Left kidney (tissue), 8 donors: ENCODE results near the gene SLC7A5. TPM values are rescaled to one million over a fixed set of nuclear protein-coding genes. Genes with fewer than 3 reads are reported as not detected.
"Not testable (repeated sequence)": the region's sequence is repeated elsewhere in the genome, so short reads cannot be mapped to it uniquely, and the experiment has no call there.

ENCODE experiments used
- DNase-seq: peaks from one replicate; pipeline ENCODE4 v3.0.0-alpha.2; 2013
- long read RNA-seq, 8 donors: transcript quantifications; one replicate each; lab custom pipeline, GENCODE V29; 2026
- polyA plus RNA-seq: library from polyadenylated mRNA; unstranded; fragments of 120-200 nt; gene quantifications from one replicate; pipeline ENCODE4 v1.2.1, GENCODE V29; 2013; ENCODE audit not compliant: insufficient read length

Gene SLC7A5
- 3.8 TPM for polyA plus RNA-seq
- long read RNA-seq, donor 1, full-length matches to known transcripts, result 2 of 2 reads
- long read RNA-seq, donor 1, partial matches to known transcripts, result 0 of 2 reads
- long read RNA-seq, donor 1, other reads (novel, unspliced or antisense), result 0 of 2 reads
- long read RNA-seq, donor 2, result 0 reads
- long read RNA-seq, donor 3, result 0 reads
- long read RNA-seq, donor 4, result 0 reads
- long read RNA-seq, donor 5, full-length matches to known transcripts, result 1 of 1 reads
- long read RNA-seq, donor 5, partial matches to known transcripts, result 0 of 1 reads
- long read RNA-seq, donor 5, other reads (novel, unspliced or antisense), result 0 of 1 reads
- long read RNA-seq, donor 6, result 0 reads
- long read RNA-seq, donor 7, full-length matches to known transcripts, result 1 of 1 reads
- long read RNA-seq, donor 7, partial matches to known transcripts, result 0 of 1 reads
- long read RNA-seq, donor 7, other reads (novel, unspliced or antisense), result 0 of 1 reads
- long read RNA-seq, donor 8, result 0 reads

DNA sequence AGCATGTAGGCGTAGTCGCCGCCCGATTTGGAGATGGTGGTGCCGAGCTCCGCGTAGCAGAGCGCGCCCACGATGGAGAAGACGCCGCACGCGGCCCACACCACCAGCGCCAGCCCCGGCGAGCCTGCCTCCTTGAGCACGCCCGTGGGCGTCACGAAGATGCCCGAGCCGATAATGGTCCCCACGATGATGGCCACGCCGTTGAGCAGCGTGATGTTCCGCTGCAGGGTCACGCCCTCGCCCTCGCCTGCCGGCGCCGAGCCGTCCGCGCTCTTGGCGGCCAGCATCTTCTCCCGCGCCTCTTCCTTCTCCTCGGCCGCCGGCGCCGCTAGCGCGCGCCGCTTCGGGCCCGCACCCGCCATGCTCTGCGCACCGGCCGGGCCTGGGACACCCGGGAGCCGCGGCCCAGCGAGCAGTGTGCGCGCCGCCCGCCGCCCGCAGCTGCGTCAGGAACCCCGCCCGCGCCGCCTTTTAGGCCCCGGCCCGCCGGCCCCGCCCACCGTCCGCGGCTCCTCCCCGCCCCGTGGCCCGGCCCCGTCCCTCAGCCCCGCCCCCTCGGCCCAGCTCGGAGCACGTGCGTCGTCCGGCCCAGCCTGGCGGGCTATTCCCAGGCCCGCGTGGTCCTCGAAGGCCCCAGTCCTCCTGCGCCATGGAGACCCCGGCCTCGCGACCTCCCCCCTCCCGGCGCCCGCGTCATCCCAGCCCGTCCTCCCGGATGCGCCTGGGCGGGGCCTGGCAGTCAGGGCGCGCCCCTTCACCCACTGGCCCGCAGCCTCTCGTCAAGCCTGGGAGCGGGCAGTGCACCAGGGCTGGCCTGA lies at the start of gene SLC7A5:
TSS of gene SLC7A5 (minus strand) at position 447 of the 818 bp plus-strand sequence. CDS start at position 362, 85 bp downstream.
- peak; percentile 52 for DNase-seq

DNA sequence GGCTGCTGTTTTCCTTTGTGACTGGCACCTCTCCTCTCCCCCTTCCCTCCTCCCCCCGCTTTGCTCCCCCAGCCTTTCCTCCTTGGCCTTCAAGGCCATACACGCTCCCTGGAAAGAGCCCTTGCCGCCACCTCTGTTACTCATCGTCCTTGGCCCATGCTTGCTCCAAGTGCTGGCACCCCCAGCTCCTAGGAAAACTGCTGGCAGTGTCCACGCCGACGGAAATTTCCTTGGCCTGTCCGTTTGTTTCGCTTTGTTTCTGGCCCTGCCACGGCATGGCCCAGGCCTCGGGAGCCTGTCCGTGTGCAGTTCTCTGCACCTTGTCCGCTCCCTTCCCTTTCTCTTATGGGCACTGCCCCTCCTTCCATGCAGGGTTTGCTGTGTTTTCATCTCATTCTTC lies 49.0 kb upstream of the SLC7A5 start:
- no peak for DNase-seq

DNA sequence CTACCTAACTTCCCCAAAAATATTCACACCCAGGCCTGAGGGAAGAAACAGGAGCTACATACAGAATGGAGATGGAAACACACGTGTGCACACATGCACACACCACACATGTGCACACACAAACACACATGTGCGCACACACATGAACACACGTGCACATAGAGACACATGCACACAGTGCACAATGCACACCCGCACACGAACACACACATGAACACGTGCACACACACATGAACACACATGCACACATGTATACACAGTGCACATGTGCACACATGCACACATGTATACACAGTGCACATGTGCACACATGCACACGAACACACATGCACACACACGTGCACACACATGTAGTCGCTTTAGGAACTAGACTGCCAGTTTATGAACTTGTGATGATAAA lies 48.2 kb upstream of the SLC7A5 start:
- DNase-seq, result no peak

DNA sequence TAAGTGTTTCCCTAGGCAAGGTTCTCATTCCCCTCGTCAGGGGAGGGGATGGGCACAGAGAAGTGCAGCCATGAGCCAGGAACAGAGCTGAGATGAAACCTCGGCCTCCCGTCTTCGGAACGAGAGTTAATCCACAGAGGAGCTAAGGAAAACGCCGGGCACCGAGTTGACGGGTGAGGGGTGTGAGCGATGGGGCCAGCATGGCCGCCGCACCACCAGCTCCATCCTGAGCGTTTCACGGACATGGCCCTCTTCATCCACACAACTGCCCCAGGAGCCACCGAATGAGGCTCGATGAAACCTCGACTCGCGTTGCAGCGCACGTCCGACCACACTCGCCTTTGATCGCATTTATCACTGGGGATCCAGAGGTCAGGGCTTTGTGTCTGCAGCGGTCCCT lies 45.5 kb upstream of the SLC7A5 start:
- no peak for DNase-seq

DNA sequence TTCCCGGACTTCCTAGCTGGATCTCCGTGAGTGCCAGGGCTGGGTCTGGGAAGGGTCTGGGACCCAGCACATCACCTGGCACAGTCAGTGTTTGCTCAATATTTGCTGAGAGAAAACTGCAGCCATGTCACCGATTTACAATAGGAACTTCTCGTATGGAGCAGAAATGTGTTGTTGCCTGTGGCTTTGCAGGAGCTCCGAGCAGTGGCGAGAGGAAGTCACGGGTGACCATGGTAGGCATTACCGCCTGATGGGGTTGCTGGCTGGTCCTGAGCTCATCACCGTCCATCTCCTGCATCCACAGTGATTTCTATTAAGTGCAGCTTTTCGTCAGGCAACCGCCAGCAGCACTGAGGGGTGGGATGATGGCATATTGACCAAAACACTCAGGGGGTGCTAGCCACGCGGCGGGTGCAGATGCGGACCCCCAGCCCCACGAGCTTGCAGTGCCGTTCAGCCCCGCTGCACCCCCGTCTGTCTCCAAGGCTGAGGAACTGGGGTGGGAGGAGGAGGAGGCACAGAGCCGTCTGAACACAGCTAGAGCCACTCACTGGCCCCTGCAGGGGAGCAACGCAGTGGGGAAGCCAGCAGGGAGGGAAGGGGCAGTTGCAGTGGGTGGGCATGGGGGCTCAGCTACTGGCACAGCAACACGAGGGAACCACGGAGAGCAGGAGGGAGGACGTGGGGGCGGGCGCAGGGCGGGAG lies 44.9 kb upstream of the SLC7A5 start:
- not testable (repeated sequence) for DNase-seq

DNA sequence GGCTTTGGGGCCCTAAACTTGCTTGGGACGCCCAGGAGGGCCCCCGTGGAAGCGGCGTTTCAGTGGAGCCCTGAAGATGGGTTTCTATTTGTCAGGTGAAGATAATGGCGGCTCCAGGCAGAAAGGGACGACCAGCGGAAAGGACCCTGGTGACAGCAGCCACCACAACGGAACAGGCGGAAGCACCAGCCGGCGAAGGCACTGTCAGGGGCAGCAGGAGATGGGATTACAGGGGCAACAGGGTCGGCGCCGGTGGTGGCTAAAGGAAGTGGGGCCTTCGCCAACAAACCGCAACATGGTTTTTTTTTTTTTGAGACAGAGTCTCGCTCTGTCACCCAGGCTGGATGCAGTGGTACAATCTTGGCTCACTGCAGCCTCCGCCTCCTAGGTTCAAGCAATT lies 43.4 kb upstream of the SLC7A5 start:
- DNase-seq, result not testable (repeated sequence)

DNA sequence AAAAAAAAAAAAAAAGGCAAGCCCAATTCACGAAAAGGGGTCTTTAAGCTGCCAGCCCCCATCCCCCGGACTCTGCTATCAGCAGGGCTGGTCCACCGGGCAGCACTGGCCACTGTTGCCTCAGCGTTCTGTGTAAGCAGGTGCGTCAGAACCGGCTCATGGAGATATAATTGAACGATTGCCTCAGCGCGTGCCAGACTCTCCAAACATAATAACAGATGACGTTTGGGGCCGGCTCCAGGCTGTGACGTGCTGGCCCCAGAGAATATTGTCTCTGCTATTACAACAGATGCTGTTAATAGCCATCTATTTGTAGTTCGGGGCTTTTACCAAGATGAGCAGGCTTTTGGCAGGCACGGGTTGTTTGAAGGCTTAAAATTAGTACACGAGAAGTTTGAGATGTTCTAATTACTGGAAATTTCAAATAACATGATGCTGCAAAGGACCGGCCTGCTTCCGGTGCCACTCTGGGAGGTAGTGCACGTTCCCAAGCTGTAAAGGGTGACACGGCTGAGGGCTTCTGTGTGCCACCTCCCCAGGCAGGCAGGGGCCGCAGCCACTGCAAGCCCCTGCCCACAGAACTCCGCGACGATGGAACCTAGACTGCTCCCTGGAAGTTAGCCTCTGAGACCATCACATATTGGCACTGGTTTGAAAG lies 41.9 kb upstream of the SLC7A5 start:
- DNase-seq, result not testable (repeated sequence)

DNA sequence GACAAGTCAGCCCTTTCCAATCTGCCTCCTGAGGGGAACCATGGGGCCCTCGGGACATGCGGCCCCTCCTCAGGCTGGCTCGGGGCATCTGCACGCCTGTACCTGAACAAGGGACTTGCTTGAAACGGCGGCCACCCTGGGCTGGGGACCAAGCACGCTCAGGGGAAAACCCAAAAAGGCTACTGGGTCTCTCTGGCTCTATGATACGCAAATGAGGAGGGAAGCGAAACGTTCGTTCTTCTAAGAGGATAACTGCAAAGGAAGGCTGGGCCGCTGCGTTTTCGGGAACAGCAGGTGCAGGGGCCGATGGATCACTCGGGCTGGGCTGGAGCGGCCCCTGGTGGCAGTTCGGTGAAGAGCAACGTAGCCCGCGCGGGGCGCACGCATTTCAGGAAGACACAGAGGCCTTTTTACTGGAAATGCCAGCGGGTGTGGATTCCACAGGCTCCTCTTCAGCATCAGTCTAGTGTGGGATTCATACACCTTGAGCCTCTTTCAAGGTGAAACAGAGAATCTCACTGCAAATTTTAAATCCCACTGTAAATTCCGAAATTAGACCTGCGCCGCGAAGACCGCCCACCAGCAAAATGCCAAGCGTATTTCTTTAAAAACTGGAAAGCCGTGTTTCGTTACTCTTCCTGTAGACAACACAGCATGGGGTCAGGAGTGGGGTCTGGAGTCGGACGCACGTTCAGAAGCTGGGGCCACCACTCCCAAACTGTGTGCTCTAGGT lies 40.1 kb upstream of the SLC7A5 start:
- peak; percentile 27 for DNase-seq

DNA sequence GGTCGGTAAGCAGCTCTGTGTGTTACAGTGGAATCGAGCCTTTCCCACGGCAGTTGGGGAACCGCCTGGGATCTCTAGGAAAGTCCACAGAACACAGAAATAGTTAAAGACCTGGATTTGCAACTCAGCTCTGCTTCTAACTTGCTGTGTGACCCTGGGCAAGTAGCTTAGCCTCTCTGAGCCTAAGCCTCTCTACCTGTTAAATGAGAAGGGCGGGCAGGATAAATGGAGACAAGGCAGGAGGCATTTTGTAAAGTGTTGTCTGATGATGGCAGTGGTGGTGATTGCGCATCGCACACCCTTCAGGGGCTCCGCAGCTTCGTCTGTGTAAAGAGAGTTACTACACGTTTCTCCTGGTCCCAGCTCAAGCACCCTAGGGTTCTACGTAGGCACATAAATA lies 38.8 kb upstream of the SLC7A5 start:
- DNase-seq, result not testable (repeated sequence)

DNA sequence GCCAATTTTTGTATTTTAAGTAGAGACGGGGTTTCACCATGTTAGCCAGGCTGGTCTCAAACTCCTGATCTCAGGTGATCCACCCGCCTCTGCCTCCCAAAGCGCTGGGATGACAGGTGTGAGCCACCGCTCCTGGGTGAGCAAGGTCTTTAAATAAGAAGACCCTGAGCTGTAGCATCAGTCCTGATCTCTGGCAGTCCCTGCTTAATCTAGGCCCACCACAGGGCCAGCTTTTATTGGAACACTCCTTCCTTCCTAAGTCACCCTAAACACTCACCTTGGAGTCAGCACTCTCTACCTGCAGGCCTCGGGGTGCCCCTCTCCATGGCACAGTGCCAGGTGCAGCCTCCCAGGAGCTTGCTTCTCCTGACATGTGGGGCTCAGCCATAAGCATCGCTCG lies 36.2 kb upstream of the SLC7A5 start:
- DNase-seq, result not testable (repeated sequence)

DNA sequence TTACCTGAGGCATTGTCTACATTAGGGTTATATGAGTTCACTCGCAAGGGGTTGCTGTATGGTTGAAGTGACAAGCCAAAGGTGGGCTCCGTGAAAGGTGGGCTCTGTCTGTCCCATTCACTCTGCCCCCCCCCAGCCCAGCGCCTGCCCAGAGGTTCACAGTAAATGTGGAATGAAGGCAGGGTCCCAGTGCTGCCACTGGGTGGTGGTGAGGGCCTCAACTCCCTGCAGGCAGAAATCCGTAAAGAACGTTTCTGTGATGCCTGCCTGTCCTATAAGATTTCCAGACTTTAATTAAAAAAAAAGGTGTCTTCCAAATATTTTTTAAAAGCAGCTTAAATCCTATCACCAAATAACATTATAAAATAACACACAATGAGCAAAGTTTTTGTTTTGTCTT lies 35.7 kb upstream of the SLC7A5 start:
- not testable (repeated sequence) for DNase-seq

DNA sequence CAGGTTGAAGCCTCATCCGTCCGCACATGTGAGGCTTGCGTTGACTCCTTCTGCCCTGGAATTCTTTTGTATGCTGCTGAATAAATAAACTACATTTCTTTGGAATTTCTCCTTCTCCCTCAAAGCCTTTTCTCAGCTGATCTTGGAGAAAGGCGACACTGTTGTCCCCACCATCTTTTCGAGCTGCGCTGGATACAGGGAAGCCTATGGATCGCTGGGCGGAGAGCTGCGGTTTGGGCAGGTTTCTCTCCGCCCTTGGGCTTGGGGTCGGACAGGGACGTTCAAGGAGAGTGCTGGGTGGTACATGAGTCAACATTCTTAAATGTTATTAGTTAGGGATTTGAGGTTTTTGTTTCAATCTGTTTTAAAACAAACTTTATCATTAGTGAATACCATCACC lies 31.2 kb upstream of the SLC7A5 start:
- DNase-seq, result not testable (repeated sequence)

DNA sequence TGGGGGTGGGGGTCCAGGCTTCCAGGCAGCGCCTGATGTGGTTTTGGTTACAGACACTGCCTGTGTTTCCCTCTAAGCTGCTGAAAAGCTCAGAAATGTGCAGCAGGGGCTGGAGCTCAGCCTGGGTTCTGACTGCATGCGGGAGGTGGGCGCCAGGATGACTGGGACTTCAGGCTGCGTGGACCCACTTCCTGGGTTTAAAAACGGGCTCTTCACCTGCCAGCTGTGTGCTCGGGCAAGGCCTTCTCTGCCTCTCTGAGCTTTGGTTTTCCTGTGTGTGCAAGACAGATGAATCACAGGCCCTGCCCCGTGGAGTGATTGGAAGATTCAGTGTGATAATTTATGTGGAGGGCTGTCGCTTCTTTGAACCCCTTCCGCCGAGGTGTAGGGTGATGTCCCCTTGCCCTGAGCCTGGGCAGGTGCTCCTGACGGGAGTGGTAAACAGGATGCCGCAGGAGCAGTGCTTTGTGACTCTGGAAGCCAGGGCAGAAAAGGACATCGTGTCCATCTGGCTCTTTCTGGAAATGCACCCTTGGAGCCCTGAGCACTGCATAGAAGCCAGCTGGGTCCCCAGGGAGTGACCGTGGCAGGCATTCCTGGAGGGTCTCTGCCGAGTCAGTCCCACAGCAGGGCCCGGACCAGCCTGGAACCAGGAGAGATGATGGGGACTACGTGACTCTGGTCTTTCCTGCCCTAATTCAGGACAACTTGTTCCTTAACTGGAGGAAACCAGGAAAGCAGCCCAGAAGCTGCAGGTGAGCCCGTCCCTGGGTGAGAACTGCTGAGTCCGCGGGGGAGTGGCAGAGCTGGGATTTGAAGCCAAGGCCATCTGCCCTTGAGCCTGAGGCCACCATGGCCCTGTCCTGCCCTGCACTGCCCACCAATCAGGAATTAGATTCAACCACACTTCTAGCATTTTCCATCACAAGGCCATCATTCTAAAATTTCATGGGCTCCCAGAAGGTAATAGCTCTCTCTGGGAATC lies 28.5 kb upstream of the SLC7A5 start:
- no peak for DNase-seq

DNA sequence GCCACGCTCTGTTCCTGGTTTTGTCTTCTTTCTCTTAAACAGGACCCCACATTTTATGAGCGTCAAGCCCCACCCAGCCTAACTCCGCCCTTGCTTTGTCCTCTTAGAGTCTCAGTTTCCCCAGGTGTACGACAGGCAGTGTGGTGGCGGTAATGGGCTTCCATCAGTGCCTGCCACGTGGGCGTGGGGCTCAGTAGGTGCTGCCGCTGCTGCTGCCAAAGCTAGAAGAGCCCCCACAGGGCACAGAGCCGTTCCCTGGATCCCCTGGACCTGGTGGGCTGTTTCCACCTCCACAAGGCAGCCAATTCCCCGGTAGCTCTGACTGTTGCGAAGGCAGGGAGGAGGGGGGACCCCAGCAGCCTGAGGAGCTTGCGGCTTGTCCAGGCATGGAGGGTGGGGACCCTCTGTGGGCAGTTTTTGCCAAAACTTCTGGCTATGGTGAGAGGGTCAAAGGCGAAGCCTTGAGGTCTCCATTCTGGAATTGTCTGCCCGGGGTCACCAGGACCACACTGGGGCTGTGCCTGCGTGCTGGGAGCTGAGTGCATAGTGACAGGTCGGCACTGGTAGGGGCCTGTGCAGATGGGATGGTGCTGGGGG lies 27.7 kb upstream of the SLC7A5 start:
- DNase-seq, result not testable (repeated sequence)

DNA sequence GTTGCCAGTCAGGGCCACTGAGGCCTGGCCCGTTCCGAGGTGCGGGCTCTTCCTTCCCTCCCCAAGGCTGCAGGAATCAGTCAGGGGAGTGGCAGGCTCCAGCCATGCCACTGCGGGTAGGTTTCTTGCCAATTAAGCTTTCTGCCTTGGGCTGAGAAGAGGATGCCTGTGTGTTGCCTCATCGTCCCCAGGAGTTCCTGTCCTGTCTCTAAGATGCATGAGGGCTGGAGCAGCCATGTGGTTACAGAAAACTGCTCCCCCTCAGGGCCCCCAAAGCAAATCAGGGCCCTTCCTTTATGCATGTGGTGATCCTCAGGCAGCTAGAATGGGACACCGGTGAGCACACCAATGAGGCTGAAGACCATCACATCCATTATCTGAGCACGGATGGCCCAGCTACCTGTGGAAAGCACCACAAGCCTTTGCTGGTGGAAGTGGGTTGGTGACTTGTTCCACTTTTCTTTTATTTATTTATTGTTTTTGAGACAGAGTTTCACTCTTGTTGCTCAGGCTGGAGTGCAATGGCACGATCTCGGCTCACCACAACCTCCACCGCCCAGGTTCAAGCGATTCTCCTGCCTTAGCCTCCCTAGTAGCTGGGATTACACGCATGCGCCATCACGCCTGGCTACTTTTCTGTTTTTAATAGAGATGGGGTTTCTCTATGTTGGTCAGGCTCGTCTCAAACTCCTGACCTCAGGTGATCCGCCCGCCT lies 27.0 kb upstream of the SLC7A5 start:
- DNase-seq, result not testable (repeated sequence)

DNA sequence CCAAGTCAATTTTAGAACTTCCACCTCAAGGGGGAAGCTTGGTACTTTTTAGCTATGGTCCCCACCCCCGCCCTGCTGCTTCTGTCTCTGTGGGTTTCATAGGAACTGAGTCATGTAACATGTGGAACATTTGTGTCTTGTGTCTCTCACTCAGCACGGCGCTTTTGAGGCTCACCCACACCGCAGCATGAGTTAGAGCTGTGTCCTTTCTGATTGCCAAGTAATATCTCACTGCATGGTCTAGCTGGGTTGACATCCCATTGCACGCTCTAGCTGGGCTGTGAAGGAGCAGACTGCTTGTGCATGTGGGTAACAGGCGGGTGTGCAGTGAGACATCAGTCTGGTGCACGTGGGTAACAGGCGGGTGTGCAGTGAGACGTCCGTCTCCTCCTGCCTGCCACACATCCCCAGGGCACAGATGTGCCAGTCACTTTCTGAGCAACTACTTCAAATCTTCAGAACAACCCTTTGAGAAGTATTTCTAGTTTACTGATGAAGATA lies 26.4 kb upstream of the SLC7A5 start:
- no peak for DNase-seq

DNA sequence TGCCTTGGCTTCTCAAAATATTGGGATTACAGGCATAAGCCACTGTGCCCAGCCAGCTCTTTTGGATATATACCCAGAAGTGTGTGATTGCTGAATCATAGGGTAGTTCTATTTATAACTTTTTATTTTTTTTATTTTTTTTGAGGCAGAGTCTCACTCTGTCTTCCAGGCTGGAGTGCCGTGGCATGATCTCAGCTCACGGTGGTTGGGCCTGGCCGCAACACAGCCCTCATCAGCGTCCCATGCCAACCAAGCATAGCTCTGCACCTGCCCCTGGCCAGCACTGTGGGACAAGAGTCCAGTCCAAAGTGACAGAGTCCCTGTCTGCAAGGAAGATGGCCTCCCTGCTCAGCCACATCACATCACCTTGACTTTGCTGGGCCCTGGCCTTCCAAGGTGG lies 24.7 kb upstream of the SLC7A5 start:
- not testable (repeated sequence) for DNase-seq

DNA sequence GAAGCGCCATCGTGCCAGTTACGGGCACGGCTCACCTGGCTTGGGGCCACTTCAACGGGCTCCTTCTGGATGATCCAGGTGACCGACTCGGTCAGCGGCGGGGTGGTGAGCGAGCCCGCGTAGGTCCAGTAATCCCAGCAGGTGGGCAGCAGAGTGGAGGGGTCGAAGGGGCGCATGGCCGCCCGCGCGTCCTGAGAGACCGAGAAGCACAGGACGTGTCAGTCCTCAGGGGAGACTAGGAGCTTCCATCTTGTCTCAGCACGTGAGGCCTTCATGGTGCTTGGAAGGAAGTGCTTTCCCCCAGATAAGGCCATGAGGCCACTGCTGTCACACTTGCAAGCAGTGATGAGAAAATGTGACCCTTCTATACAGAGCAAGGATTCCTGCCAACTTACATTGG lies 22.5 kb upstream of the SLC7A5 start:
- DNase-seq, result no peak
